Memory B cell (primary cell): Measurements from ENCODE around the gene PTPRN2.

Source experiments
- ATAC-seq: fragments of 150-1000 bp; cut with Tn5 transposase; 2 replicates; pipeline ENCODE4 v1.10.0; 2021; ENCODE audit warnings: low read depth, mild to moderate bottlenecking, moderate library complexity
- DNase-seq, 2 donors: peaks; one replicate each; pipeline ENCODE4 v3.0.0; 2022; ENCODE audit warnings: low spot score in 2 of 2
- H3K27ac Mint-ChIP-seq: one replicate; pipeline ENCODE4 v1.8.0; 2022; ENCODE audit warnings: mild to moderate bottlenecking, moderate library complexity, mixed read lengths
- H3K27me3 Mint-ChIP-seq: one replicate; pipeline ENCODE4 v1.8.0; 2022; ENCODE audit warnings: mixed read lengths
- H3K36me3 Mint-ChIP-seq: one replicate; pipeline ENCODE4 v1.8.0; 2022; ENCODE audit warnings: mild to moderate bottlenecking, mixed read lengths
- H3K4me1 Mint-ChIP-seq: one replicate; pipeline ENCODE4 v1.8.0; 2022; ENCODE audit warnings: mixed read lengths
- H3K4me3 Mint-ChIP-seq: one replicate; pipeline ENCODE4 v1.8.0; 2022; ENCODE audit warnings: mild to moderate bottlenecking, moderate library complexity, mixed read lengths
- H3K9me3 Mint-ChIP-seq: one replicate; pipeline ENCODE4 v1.8.0; 2022; ENCODE audit warnings: mixed read lengths

The PTPRN2 gene

GRCh38 chr7:158097453-158098124 is 490.0 kb downstream of the PTPRN2 start:
- Mint-ChIP-seq H3K4me3 (no peak overlapping the region), H3K4me1 (no peaks in the 10 kb centered on the region), H3K9me3 (peaks cover 4% of the 10 kb centered on the region), H3K27ac (no peak overlapping the region), H3K27me3 (no peaks in the 10 kb centered on the region), H3K36me3 (peaks cover 1% of the 10 kb centered on the region)
- DNase-seq (no peak), ATAC-seq (no peak)

- no peaks in the 10 kb centered on the region for H3K27me3 Mint-ChIP-seq
- ATAC-seq (no peak), DNase-seq (no peak)
- H3K4me3 Mint-ChIP-seq = no peak overlapping the region
- no peaks in the 10 kb centered on the region for H3K4me1 Mint-ChIP-seq
- H3K9me3 Mint-ChIP-seq = peaks cover 4% of the 10 kb centered on the region
- H3K36me3 Mint-ChIP-seq = peaks cover 1% of the 10 kb centered on the region
- no peak overlapping the region for H3K27ac Mint-ChIP-seq
Measured at GRCh38 chr7:158097106-158097452, 490.5 kb downstream of the PTPRN2 start.

- no peak for ATAC-seq
- DNase-seq = no peak
Measured at GRCh38 chr7:158096582-158096981, 491.0 kb downstream of the PTPRN2 start.

GRCh38 chr7:158094671-158095226 is 492.9 kb downstream of the PTPRN2 start:
- DNase-seq (no peak), ATAC-seq (no peak)
- no peaks in the 10 kb centered on the region for H3K27me3 Mint-ChIP-seq
- H3K4me1 Mint-ChIP-seq = no peaks in the 10 kb centered on the region
- no peak overlapping the region for H3K27ac Mint-ChIP-seq
- H3K9me3 Mint-ChIP-seq = peaks cover 7% of the 10 kb centered on the region
- peaks cover 3% of the 10 kb centered on the region for H3K36me3 Mint-ChIP-seq
- H3K4me3 Mint-ChIP-seq = no peak overlapping the region

More at GRCh38 chr7:158096582-158096981, 491.0 kb downstream of the PTPRN2 start:
- Mint-ChIP-seq H3K4me1 (no peaks in the 10 kb centered on the region), H3K9me3 (peaks cover 4% of the 10 kb centered on the region), H3K4me3 (no peak overlapping the region), H3K36me3 (peaks cover 1% of the 10 kb centered on the region), H3K27me3 (no peaks in the 10 kb centered on the region), H3K27ac (no peak overlapping the region)

- H3K27ac Mint-ChIP-seq = no peak overlapping the region
- peaks cover 2% of the 10 kb centered on the region for H3K36me3 Mint-ChIP-seq
- H3K27me3 Mint-ChIP-seq = no peaks in the 10 kb centered on the region
- peaks cover 7% of the 10 kb centered on the region for H3K9me3 Mint-ChIP-seq
- no peak for DNase-seq
- no peak overlapping the region for H3K4me3 Mint-ChIP-seq
- H3K4me1 Mint-ChIP-seq = no peaks in the 10 kb centered on the region
- ATAC-seq = no peak
Measured at GRCh38 chr7:158094046-158094445, 493.6 kb downstream of the PTPRN2 start.

GRCh38 chr7:158093156-158093796 is 494.3 kb downstream of the PTPRN2 start:
- H3K27me3 Mint-ChIP-seq = no peaks in the 10 kb centered on the region
- H3K27ac Mint-ChIP-seq = no peak overlapping the region
- DNase-seq (no peak), ATAC-seq (no peak)
- H3K4me3 Mint-ChIP-seq = no peak overlapping the region
- H3K4me1 Mint-ChIP-seq = no peaks in the 10 kb centered on the region
- peaks cover 5% of the 10 kb centered on the region for H3K9me3 Mint-ChIP-seq
- H3K36me3 Mint-ChIP-seq = peaks cover 2% of the 10 kb centered on the region

- H3K27me3 Mint-ChIP-seq = no peaks in the 10 kb centered on the region
- H3K9me3 Mint-ChIP-seq = peaks cover 12% of the 10 kb centered on the region
- DNase-seq (no peak), ATAC-seq (no peak)
- no peak overlapping the region for H3K4me3 Mint-ChIP-seq
- H3K4me1 Mint-ChIP-seq = no peaks in the 10 kb centered on the region
- peaks cover 4% of the 10 kb centered on the region for H3K36me3 Mint-ChIP-seq
- no peak overlapping the region for H3K27ac Mint-ChIP-seq
Measured at GRCh38 chr7:158087196-158087595, 500.4 kb downstream of the PTPRN2 start.

- Mint-ChIP-seq H3K9me3 (peaks cover 12% of the 10 kb centered on the region), H3K27ac (no peak overlapping the region), H3K4me1 (no peaks in the 10 kb centered on the region), H3K4me3 (no peak overlapping the region), H3K36me3 (peaks cover 4% of the 10 kb centered on the region), H3K27me3 (no peaks in the 10 kb centered on the region)
- DNase-seq (no peak), ATAC-seq (no peak)
Measured at GRCh38 chr7:158085741-158086695, 501.6 kb downstream of the PTPRN2 start.

- Mint-ChIP-seq H3K4me1 (no peaks in the 10 kb centered on the region), H3K27ac (no peak overlapping the region), H3K4me3 (no peak overlapping the region), H3K27me3 (no peaks in the 10 kb centered on the region), H3K9me3 (peaks cover 10% of the 10 kb centered on the region), H3K36me3 (peaks cover 2% of the 10 kb centered on the region)
- DNase-seq = no peak
- ATAC-seq = no peak
Measured at GRCh38 chr7:158084555-158084954, 503.1 kb downstream of the PTPRN2 start.

GRCh38 chr7:158083526-158084310 is 503.9 kb downstream of the PTPRN2 start:
- Mint-ChIP-seq H3K27ac (no peak overlapping the region), H3K36me3 (peaks cover 2% of the 10 kb centered on the region), H3K27me3 (no peaks in the 10 kb centered on the region), H3K4me3 (no peak overlapping the region), H3K4me1 (no peaks in the 10 kb centered on the region), H3K9me3 (peaks cover 10% of the 10 kb centered on the region)
- no peak for ATAC-seq
- no peak for DNase-seq

- Mint-ChIP-seq H3K4me3 (no peak overlapping the region), H3K36me3 (peaks cover 2% of the 10 kb centered on the region)
Measured at GRCh38 chr7:158082761-158083160, 504.9 kb downstream of the PTPRN2 start.

GRCh38 chr7:158080899-158081445 is 506.7 kb downstream of the PTPRN2 start:
- Mint-ChIP-seq H3K27me3 (peaks cover 2% of the 10 kb centered on the region), H3K4me1 (no peaks in the 10 kb centered on the region), H3K9me3 (peaks cover 7% of the 10 kb centered on the region), H3K36me3 (peaks cover 2% of the 10 kb centered on the region), H3K27ac (no peak overlapping the region), H3K4me3 (no peak overlapping the region)
- DNase-seq (no peak), ATAC-seq (no peak)

More at GRCh38 chr7:158082761-158083160, 504.9 kb downstream of the PTPRN2 start:
- no peaks in the 10 kb centered on the region for H3K4me1 Mint-ChIP-seq
- H3K9me3 Mint-ChIP-seq = peaks cover 10% of the 10 kb centered on the region
- DNase-seq = no peak
- peaks cover 2% of the 10 kb centered on the region for H3K27me3 Mint-ChIP-seq
- ATAC-seq = no peak
- H3K27ac Mint-ChIP-seq = no peak overlapping the region
